HG02571 (cell line): Measurements from ENCODE around the gene SERPINA1.
"Not testable (repeated sequence)": the region's sequence is repeated elsewhere in the genome, so short reads cannot be mapped to it uniquely, and the experiment has no call there.

ENCODE experiments used
- ATAC-seq: cut with Tn5 transposase; IDR thresholded peaks from one replicate; pipeline ENCODE4 v1.9.1; 2021; ENCODE audit warnings: mild to moderate bottlenecking, moderate library complexity; ENCODE audit not compliant: unreplicated experiment

SERPINA1 gene

GRCh38 chr14:94372021-94372605 is 16.3 kb downstream of the SERPINA1 start:
- no peak for ATAC-seq

GRCh38 chr14:94370524-94370910 is 17.9 kb downstream of the SERPINA1 start:
- no peak for ATAC-seq

- ATAC-seq = not testable (repeated sequence)
Measured at GRCh38 chr14:94369766-94370523, 18.5 kb downstream of the SERPINA1 start.

GRCh38 chr14:94368956-94369355 is 19.4 kb downstream of the SERPINA1 start:
- ATAC-seq = no peak

- no peak for ATAC-seq
Measured at GRCh38 chr14:94368243-94368590, 20.2 kb downstream of the SERPINA1 start.

- no peak for ATAC-seq
Measured at GRCh38 chr14:94367347-94368242, 20.8 kb downstream of the SERPINA1 start.

- no peak for ATAC-seq
Measured at GRCh38 chr14:94366146-94366915, 22.1 kb downstream of the SERPINA1 start, which contains the start of gene SERPINA2. TSS of gene SERPINA2 (minus strand) at chr14:94366698.

GRCh38 chr14:94365624-94366023 is 22.8 kb downstream of the SERPINA1 start:
- no peak for ATAC-seq

- ATAC-seq = no peak
Measured at GRCh38 chr14:94364964-94365363, 23.4 kb downstream of the SERPINA1 start.

GRCh38 chr14:94364037-94364436 is 24.4 kb downstream of the SERPINA1 start:
- no peak for ATAC-seq

- ATAC-seq = no peak
Measured at GRCh38 chr14:94363151-94363624, 25.2 kb downstream of the SERPINA1 start.

GRCh38 chr14:94362614-94363133 is 25.7 kb downstream of the SERPINA1 start:
- ATAC-seq = no peak

GRCh38 chr14:94361682-94362081 is 26.7 kb downstream of the SERPINA1 start:
- ATAC-seq = no peak

GRCh38 chr14:94360945-94361565 is 27.3 kb downstream of the SERPINA1 start:
- ATAC-seq = no peak

GRCh38 chr14:94357166-94357565 is 31.2 kb downstream of the SERPINA1 start:
- ATAC-seq = no peak

- no peak for ATAC-seq
Measured at GRCh38 chr14:94356379-94357056, 31.9 kb downstream of the SERPINA1 start.

GRCh38 chr14:94355191-94355794 is 33.1 kb downstream of the SERPINA1 start:
- ATAC-seq = no peak

GRCh38 chr14:94354638-94355185 is 33.7 kb downstream of the SERPINA1 start:
- no peak for ATAC-seq

- not testable (repeated sequence) for ATAC-seq
Measured at GRCh38 chr14:94354190-94354589, 34.2 kb downstream of the SERPINA1 start.
